Small intestine (tissue), 7 donors: Measurements from ENCODE around the gene CAPN8. TPM values are rescaled to one million over a fixed set of nuclear protein-coding genes. Genes with fewer than 3 reads are reported as not detected.

Source experiments
- DNase-seq, 2 donors: peaks; one replicate each; pipeline versions ENCODE4 v3.0.0 to v3.0.0-alpha.2; 2013
- FAIRE-seq: peaks from 2 replicates; lab custom pipeline; 2012; peaks lifted over from hg19 to GRCh38; lab: Jason Lieb, UNC
- H3K27ac ChIP-seq, 3 donors: one replicate each; pipeline ENCODE4 v1.5.1; 2013; ENCODE audit warnings: low read length in 2 of 3, mild to moderate bottlenecking in 2 of 3, control low read depth in 1 of 3, inconsistent platforms in 1 of 3, low read depth in 1 of 3, moderate library complexity in 1 of 3
- H3K27me3 ChIP-seq, 3 donors: one replicate each; pipeline ENCODE4 v1.6.1; 2013; ENCODE audit warnings: low read length in 3 of 3, inconsistent platforms in 1 of 3; ENCODE audit not compliant: control insufficient read depth in 3 of 3, insufficient read depth in 3 of 3
- H3K36me3 ChIP-seq, 3 donors: one replicate each; pipeline ENCODE4 v1.6.1; 2013; ENCODE audit warnings: low read length in 3 of 3, inconsistent platforms in 1 of 3, low read depth in 1 of 3, mild to moderate bottlenecking in 1 of 3, moderate library complexity in 1 of 3; ENCODE audit not compliant: control insufficient read depth in 3 of 3, insufficient read depth in 2 of 3
- H3K4me1 ChIP-seq, 3 donors: one replicate each; pipeline ENCODE4 v1.6.1; 2013; ENCODE audit warnings: low read length in 2 of 3, inconsistent platforms in 1 of 3, low read depth in 1 of 3, mild to moderate bottlenecking in 1 of 3, moderate library complexity in 1 of 3; ENCODE audit not compliant: control insufficient read depth in 3 of 3, insufficient read depth in 2 of 3
- H3K4me3 ChIP-seq, 3 donors: one replicate each; pipeline ENCODE4 v1.5.1; 2013; ENCODE audit warnings: low read length in 3 of 3, control low read depth in 1 of 3, inconsistent platforms in 1 of 3, low read depth in 1 of 3, mild to moderate bottlenecking in 1 of 3, moderate library complexity in 1 of 3
- H3K9me3 ChIP-seq, 2 donors: one replicate each; pipeline ENCODE4 v1.6.1; 2013; ENCODE audit warnings: low read depth in 1 of 2, low read length in 1 of 2; ENCODE audit not compliant: control insufficient read depth in 2 of 2, insufficient read depth in 1 of 2
- WGBS, 3 donors: extraction: QIAGEN DNeasy Blood & Tissue Kit; methylation state at CpG; one replicate each; pipeline ENCODE4 v1.1.7; 2013; 5-methylcytosine and 5-hydroxymethylcytosine counted together
- polyA plus RNA-seq, 4 donors: library from polyadenylated mRNA; stranded (reverse) in 3 of 4; unstranded in 1 of 4; fragments of 200-250 nt in 3 of 4; fragments of 120-200 nt in 1 of 4; gene quantifications; one replicate each; pipeline versions ENCODE4 v1.2.1 to v1.2.3, GENCODE V29; 2013
- donor health status: healthy with polysubstance abuse.
- donor health status: control.
- donor health status: control.
- donor health status: Bipolar disorder and iron deficiency.
- donor health status: healthy.

The CAPN8 gene
- polyA plus RNA-seq, 4 donors, result 5.1 to 14.8 (median 11.8) TPM

GRCh38 chr1:223653431-223653830 lies 12.1 kb downstream of the CAPN8 start:
- H3K4me1 ChIP-seq, result no peaks in the 10 kb centered on the region
- no peaks in the 10 kb centered on the region for H3K36me3 ChIP-seq
- DNase-seq, result no peak
- peaks cover 0 to 3% of the 10 kb centered on the region in 2 donors for H3K9me3 ChIP-seq
- H3K27me3 ChIP-seq, result peaks cover 0 to 5% (median 0%) of the 10 kb centered on the region in 3 donors
- no peak overlapping the region for H3K4me3 ChIP-seq
- no peak for FAIRE-seq
- H3K27ac ChIP-seq, result no peak overlapping the region
- WGBS, 3 donors, result 90 to 93% (median 92%) methylated on average over 4 of the region's 4 CpGs

GRCh38 chr1:223653015-223653414 lies 12.5 kb downstream of the CAPN8 start:
- Histone ChIP-seq H3K36me3 (no peaks in the 10 kb centered on the region), H3K4me3 (no peak overlapping the region), H3K27ac (no peak overlapping the region), H3K27me3 (peaks cover 0 to 5% (median 0%) of the 10 kb centered on the region in 3 donors), H3K4me1 (no peaks in the 10 kb centered on the region), H3K9me3 (peaks cover 0 to 3% of the 10 kb centered on the region in 2 donors)
- DNase-seq (no peak), FAIRE-seq (no peak)
- 91 to 96% (median 95%) methylated on average over 14 of the region's 14 CpGs for WGBS, 3 donors

- H3K36me3 ChIP-seq, result no peaks in the 10 kb centered on the region
- no peak for FAIRE-seq
- no peak overlapping the region for H3K4me3 ChIP-seq
- 76 to 94% (median 86%) methylated on average over 12 of the region's 12 CpGs for WGBS, 3 donors
- no peak for DNase-seq
- H3K27ac ChIP-seq, result no peak overlapping the region
- H3K27me3 ChIP-seq, result peaks cover 0 to 5% (median 0%) of the 10 kb centered on the region in 3 donors
- H3K9me3 ChIP-seq, result peaks cover 0 to 3% of the 10 kb centered on the region in 2 donors
- H3K4me1 ChIP-seq, result no peaks in the 10 kb centered on the region
Measured at GRCh38 chr1:223652436-223652941, 13.0 kb downstream of the CAPN8 start.

GRCh38 chr1:223651291-223651991 lies 14.1 kb downstream of the CAPN8 start:
- Histone ChIP-seq H3K9me3 (peaks cover 0 to 3% of the 10 kb centered on the region in 2 donors), H3K27ac (no peak overlapping the region), H3K27me3 (peaks cover 0 to 5% (median 0%) of the 10 kb centered on the region in 3 donors), H3K36me3 (no peaks in the 10 kb centered on the region), H3K4me1 (no peaks in the 10 kb centered on the region), H3K4me3 (no peak overlapping the region)
- DNase-seq (no peak), FAIRE-seq (no peak)
- WGBS, 3 donors, result 51 to 66% (median 66%) methylated on average over 8 of the region's 8 CpGs

- H3K4me3 ChIP-seq, result no peak overlapping the region
- no peak overlapping the region for H3K27ac ChIP-seq
- DNase-seq (no peak), FAIRE-seq (no peak)
- H3K9me3 ChIP-seq, result peaks cover 0 to 3% of the 10 kb centered on the region in 2 donors
- H3K4me1 ChIP-seq, result no peaks in the 10 kb centered on the region
- WGBS, 3 donors, result 54 to 75% (median 66%) methylated on average over 2 of the region's 2 CpGs
- H3K27me3 ChIP-seq, result peaks cover 0 to 5% (median 0%) of the 10 kb centered on the region in 3 donors
- no peaks in the 10 kb centered on the region for H3K36me3 ChIP-seq
Measured at GRCh38 chr1:223650465-223650864, 15.0 kb downstream of the CAPN8 start.

- H3K4me1 ChIP-seq, result no peaks in the 10 kb centered on the region
- peaks cover 0 to 3% of the 10 kb centered on the region in 2 donors for H3K9me3 ChIP-seq
- peaks cover 0 to 5% (median 0%) of the 10 kb centered on the region in 3 donors for H3K27me3 ChIP-seq
- H3K36me3 ChIP-seq, result no peaks in the 10 kb centered on the region
- DNase-seq (no peak), FAIRE-seq (no peak)
- H3K27ac ChIP-seq, result no peak overlapping the region
- WGBS, 3 donors, result 0% methylated on average over 1 of the region's 1 CpG
- H3K4me3 ChIP-seq, result no peak overlapping the region
Measured at GRCh38 chr1:223649222-223649621, 16.3 kb downstream of the CAPN8 start.

GRCh38 chr1:223647249-223647648 lies 18.3 kb downstream of the CAPN8 start:
- Histone ChIP-seq H3K27me3 (peaks cover 0 to 5% (median 0%) of the 10 kb centered on the region in 3 donors), H3K4me1 (peaks cover 0 to 6% (median 4%) of the 10 kb centered on the region in 3 donors), H3K9me3 (peaks cover 0 to 3% of the 10 kb centered on the region in 2 donors), H3K27ac (no peak overlapping the region), H3K36me3 (no peaks in the 10 kb centered on the region), H3K4me3 (no peak overlapping the region)
- WGBS, 3 donors, result 75 to 94% (median 86%) methylated on average over 1 of the region's 1 CpG
- FAIRE-seq, result no peak
- DNase-seq, result no peak

GRCh38 chr1:223645903-223646302 lies 19.6 kb downstream of the CAPN8 start:
- H3K4me1 ChIP-seq, result peaks cover 0 to 14% (median 5%) of the 10 kb centered on the region in 3 donors
- H3K27ac ChIP-seq, result no peak overlapping the region
- 25 to 67% (median 39%) methylated on average over 3 of the region's 3 CpGs for WGBS, 3 donors
- peaks cover 0 to 3% of the 10 kb centered on the region in 2 donors for H3K9me3 ChIP-seq
- peaks cover 0 to 5% (median 0%) of the 10 kb centered on the region in 3 donors for H3K27me3 ChIP-seq
- H3K36me3 ChIP-seq, result no peaks in the 10 kb centered on the region
- peak in 1 of 2 donors; percentile 61 for DNase-seq
- no peak for FAIRE-seq
- no peak overlapping the region for H3K4me3 ChIP-seq
